Stimulated activated CD4-positive, alpha-beta T cell treated with anti-CD3 and anti-CD28 coated beads, Interleukin-15, amount 100 ng/mL, for 1 hour (primary cell): Measurements from ENCODE around the gene STXBP4.

Experiments
- DNase-seq, 2 donors: peaks; one replicate each; pipeline ENCODE4 v3.0.0-alpha.2; 2020; ENCODE audit warnings: low read depth in 1 of 2, low spot score in 1 of 2

Gene STXBP4

GRCh38 chr17:55166506-55166905 is 197.9 kb downstream of the STXBP4 start:
- DNase-seq = no peak

DNA sequence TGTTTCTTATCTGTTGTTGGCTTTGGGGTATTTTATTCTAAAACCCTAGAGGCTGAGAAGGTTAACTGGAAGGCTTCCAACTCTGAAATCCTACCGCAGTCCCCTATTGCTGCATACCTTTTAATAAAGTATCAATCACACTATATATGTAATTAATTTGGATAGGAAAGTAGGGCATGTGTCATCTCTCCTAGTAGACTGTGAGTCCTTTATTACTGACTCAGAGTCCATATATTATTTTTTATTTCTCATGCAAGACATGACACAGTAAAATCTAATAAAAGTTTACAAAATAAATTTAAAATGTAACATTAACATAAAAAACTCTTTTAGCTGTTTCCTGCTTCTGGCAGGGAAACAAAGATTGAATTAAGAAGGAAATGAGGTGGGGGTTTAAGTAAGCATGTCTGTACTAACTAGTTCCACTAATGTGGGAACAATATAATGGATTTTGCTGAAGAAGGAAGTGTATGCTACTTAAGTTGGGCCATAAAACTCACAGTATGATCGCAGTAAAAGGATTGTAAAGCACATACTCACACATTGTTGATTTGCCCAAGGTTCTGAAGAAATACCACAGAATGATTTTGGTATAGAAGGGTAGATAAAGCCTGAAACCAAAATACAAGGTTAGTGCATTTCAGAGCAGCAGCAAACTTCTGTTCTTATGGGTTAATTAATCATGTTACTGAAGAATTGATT is 198.6 kb downstream of the STXBP4 start:
- no peak for DNase-seq

DNA sequence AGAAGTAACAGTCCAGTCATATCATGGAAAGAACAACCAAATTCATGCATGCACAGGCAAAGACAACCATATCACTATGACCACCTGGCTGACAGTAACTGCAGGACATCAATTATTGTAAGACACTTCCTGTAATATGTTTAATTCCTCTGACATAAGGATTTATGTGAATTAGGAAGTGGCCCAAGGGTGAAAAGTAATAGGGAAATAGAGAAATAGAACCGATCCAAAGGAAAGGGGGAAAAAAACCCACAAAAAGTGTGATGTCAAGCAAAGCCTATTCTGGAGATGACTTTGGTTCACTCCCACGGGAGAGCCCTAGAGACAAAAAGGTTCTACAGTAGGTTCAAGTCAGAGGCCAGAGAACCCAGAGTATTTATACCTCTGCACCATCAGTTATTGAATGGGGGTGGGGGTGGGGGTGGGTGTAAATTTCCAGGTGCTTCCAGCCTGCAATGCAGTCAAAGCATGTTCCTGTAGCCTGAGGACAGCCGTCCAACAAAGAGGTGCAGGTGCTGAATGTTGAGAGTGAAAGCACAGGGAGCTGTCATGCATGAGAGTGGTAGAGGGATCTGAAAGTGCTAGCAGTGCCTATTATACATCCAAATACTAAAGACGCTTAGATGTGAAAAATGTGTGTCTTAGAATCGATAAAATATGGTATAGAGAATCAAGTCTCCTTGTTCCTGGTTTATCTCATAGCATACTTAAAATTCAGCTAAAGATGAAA is 200.6 kb downstream of the STXBP4 start:
- DNase-seq = no peak

DNA sequence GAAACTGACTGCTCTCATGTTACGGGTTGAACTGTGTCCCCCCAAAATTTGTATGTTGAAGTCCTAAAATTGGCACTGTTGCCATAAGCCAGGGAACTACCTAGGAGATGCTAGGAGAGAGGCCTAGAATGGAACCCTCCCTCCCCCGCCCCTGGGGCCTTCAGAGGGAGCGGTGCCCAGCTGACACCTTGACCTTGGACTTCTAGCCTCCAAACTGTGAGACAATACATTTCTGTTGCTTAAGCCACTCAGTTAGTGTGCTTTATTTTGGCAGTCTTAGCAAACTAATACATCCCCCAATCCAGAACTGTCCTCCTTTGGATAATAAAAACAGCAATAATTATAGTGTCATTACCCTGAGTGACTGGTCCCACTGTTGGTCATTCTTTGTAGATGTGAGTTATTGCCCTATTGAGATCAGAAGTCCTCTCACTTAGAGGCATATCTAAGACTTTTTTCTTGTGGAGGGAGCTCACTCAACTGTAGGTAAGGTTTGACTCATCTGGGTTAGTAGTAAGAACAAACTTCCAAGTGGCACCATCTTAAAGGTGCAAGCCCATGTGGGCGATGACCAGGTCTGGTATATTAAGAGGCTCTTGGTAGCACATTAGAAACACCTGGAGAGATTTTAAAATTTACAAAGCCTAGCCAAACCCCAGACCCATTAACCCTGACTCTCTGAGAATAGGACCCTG is 203.2 kb downstream of the STXBP4 start:
- DNase-seq = no peak

DNA sequence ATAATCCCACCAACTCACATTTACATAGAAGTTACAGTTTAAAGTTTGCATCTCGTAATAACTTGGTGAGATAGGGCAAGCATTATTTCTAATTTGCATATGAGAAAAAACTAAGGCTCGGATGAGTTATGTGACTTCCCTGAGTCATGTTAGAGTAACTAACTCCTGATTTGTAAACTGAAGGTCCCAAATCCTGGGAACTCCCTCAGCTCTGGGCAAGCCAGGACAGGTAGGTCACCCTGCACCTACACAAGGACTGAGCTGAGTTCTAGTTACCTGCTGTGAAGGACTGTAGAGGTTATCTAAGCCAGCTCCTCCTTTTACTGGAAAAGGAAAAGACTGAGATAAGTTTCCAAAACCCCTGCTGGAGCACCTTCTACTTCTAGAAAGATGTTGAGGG is 204.0 kb downstream of the STXBP4 start:
- no peak for DNase-seq

DNA sequence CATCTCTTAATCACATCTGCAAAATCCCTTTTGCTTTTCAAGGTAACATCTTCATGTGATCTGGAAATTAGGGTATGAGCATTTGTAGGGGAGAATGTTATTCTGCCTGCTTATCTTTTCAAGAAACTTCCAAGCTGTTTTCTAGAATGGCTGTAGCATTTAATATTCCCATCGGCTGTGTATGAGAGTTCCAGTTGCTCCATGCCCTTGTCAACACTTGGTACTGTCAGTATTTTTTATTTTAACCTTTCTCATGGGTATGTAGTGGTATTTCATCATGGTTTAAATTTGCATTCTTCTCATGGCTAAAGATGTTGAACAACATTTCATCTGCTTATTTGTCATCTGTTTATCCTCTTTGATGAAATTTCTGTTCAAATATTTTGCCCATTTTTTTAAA is 205.6 kb downstream of the STXBP4 start:
- no peak for DNase-seq

- no peak for DNase-seq
Observed at GRCh38 chr17:55175788-55176427, 207.3 kb downstream of the STXBP4 start.

DNA sequence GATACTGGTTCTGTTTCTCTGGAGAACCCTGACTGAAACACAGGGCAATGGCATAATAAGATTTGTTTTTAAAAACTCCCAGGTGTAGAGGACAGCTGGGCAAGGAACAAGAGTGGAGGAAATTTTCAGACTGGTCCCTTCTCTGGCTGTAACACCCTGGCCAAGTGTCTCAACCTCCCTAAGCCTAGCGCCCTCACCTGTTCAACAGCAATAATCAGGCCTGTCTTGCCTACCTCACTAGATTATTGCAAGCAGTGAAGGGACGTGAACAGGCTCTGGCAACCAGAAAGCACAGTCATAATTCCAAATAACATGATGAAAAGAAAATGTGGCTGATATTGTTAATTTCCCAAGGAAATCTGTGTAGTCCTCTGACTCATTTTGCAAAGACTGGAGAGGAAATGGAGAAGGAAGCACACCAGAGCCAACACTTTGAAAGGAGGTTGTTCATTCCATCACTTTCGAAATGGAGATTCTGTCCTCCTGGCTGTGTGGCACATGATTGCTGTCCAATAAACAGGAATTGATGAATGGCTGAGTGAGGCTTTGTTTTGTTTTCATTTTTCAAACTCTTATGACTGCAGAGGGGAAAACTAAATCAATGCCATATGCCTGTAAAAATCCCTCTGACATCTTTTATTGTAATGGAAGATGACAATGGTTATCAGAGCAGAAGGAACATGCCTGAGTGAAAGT is 208.7 kb downstream of the STXBP4 start:
- no peak for DNase-seq

DNA sequence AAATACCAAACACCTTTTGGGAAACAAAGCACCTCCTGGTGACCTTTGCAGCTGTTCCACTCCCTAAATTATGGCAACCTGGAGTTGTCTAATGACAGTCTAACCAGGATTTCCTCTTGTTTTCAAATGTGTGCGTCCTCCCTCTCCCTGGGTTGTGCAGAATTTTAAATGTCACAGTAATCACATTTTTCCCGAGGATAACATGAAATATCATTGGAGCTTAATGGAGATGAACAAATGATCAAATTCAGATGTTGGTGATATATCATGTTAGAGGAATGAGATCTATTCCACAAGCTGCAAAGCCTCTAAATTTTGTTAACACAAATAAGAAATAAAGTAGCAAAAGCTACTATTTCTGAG is 209.3 kb downstream of the STXBP4 start:
- no peak for DNase-seq

DNA sequence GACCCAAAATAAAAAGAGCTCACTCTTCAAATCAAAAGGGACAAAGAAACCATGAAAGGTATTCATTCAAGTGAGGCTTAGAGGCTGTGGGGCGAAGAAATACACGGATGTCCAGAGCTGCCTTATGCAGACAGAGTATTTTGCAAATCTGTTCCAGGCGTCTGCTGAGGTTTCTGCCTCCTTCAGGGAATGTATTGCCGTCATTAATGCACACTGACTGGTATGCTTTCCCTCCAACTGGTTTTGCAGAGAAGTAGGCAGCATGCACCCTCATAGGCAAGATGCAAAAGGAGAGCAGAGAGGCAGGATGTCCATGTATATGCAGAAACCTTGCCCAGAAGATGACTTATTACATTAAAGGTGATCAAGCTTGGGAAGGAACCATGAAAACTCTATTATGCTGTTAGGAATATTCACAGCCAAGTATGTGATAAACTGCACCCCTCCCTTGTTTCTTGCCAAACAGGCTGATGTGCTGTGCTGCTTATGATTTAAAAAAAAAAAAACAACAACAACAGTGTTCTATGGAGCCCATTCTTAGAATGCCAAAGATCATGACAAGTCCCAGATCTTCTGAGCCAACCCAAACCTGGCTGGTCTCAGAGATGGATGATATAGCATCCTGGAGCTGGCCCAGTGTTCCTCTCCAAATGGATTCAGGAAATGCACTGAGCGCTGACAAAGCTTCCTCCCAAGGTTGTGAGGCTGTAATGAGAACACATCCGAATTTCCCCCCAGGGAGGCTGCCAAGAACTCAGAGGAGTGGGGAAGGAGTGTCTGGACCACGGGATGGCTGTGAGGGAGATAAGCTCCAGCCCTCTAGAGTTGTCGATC is 218.6 kb downstream of the STXBP4 start:
- no peak for DNase-seq

- no peak for DNase-seq
Observed at GRCh38 chr17:55190748-55191147, 222.2 kb downstream of the STXBP4 start.

- DNase-seq = no peak
Observed at GRCh38 chr17:55198690-55199370, 230.3 kb downstream of the STXBP4 start.

DNA sequence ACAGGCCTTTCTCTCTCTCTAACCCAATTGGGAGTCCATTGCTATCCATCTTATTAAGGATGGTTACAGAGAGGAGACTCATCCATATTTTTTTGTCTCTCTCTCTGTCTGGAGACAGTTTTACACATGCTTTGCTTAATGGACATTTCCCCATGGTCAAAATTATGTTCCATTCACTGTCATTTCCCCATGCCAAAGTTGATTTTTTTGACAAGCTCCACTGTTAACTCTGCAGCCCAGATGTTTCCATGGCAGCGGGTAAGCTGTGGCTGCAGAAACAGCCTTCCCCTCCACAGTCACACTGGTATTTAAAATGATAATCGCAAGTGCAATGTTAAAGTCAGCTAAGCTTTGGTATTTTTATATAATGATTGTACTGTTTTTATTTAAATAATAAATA is 232.3 kb downstream of the STXBP4 start:
- DNase-seq = no peak

- no peak for DNase-seq
Observed at GRCh38 chr17:55201308-55201932, 232.9 kb downstream of the STXBP4 start.

DNA sequence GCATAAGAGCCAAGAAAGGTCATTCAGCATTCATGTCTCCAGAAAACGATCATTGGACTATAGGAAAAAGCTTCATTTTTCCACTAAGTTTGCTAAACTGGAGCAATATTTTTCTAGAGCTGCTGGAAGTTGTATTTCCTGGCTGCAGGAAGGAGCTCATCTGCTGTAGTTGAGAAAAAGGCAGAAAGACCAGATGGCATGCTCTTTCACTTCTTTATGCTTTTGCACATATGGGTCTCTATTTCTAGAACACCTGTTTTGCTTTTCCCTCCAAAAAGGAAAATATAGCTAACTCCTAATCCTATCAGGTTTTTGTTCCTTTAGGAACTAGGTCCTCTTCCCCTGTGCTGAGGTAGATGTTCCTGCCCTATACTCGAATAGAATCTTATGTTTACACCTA is 234.3 kb downstream of the STXBP4 start:
- no peak for DNase-seq

DNA sequence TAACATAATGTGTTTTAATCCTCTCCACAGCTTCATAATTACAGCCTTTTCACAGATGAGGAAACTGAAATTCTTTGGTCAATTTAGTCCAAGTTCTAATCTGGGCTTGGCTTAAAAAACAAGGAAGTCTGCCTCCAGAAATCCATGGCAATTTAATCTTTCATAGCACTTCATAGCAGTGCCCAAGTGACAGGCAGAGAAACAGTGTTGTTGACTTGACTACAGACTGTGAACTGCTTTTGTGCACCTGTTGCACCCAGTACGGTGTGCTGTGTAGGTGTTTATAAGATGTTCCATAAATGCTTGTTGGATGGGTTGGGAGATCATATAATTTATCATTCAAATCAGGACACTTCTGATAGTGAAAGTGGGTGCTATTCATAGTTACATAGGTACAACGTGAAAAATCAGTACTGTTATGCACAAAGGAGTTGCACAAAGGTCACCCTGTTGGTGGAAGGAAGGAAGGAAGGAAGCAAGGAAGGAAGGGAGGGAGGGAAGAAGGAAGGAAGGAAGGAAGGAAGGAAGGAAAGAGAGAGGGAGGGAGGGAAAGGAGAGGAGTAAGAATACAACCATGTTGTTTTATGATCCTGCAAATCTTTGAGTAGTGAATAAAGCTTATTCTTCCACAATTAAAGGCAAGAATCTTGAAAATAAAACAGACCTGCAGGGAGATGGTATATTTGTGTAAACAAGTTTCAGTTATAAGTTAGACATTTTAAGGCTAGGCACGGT is 239.7 kb downstream of the STXBP4 start:
- DNase-seq = no peak

- DNase-seq = no peak
Observed at GRCh38 chr17:55210292-55210691, 241.7 kb downstream of the STXBP4 start.

- DNase-seq = no peak
Observed at GRCh38 chr17:55212880-55213279, 244.3 kb downstream of the STXBP4 start.

DNA sequence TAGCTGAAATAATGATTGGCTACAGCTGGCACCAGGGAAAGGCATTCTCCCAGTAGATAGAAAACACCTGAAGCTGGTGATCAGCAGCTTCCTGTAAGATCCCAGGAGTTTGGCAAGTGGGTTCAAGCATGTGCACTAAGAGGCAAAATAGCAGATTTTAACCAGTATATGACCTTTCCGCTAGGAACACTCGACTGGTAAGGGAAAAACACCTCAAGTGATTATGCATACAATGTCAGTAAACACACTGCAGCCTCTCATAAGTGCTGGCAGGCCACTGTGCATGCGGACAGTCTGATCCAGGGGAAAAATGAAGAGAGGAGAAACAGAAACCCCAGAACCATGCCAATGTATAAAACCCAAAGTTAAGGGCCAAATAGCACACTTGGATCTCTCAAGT is 247.1 kb downstream of the STXBP4 start:
- no peak for DNase-seq
